Measurements from ENCODE around the gene PGGHG. TPM values are rescaled to one million over a fixed set of nuclear protein-coding genes. Genes with fewer than 3 reads are reported as not detected.
"Not testable (repeated sequence)": the region's sequence is repeated elsewhere in the genome, so short reads cannot be mapped to it uniquely, and the experiment has no call there.

PGGHG gene
- total RNA-seq, 1 donor from 2014 or later = 20.5 TPM

GRCh38 chr11:319121-319887 is 30.4 kb downstream of the PGGHG start:
- H3K9me3 Mint-ChIP-seq; H3K36me3 Mint-ChIP-seq; H2AFZ ChIP-seq (replicated peaks); H3K36me3 ChIP-seq; H3K27ac ChIP-seq; H3K79me2 ChIP-seq (ENCODE audit: low read depth); H3K9ac ChIP-seq; H3K27ac Mint-ChIP-seq; H3K9me3 ChIP-seq (ENCODE audit: low read depth); H4K20me1 ChIP-seq (ENCODE audit: low read depth): not testable (repeated sequence)
- H3K4me1 ChIP-seq = peaks cover 36% of the 10 kb centered on the region
- Mint-ChIP-seq H3K4me3 (peak overlapping the region; percentile 95), H3K4me1 (peaks cover 35% of the 10 kb centered on the region), H3K27me3 (ENCODE audit: insufficient read depth, low read depth) (peaks cover 12% of the 10 kb centered on the region)
- peak; percentile 36 for DNase-seq (ENCODE audit: low spot score)
- peak overlapping the region; percentile 79 for H3K4me2 ChIP-seq
- peaks cover 25% of the 10 kb centered on the region for H3F3A ChIP-seq (ENCODE audit: low read depth)
- peak overlapping the region; percentile 45 for H3K4me3 ChIP-seq
- H3K27me3 ChIP-seq = peaks cover 38% of the 10 kb centered on the region

GRCh38 chr11:319888-320273 is 31.0 kb downstream of the PGGHG start:
- not testable (repeated sequence) for H3K27ac ChIP-seq; H3K36me3 ChIP-seq; H3K27ac Mint-ChIP-seq; H3K79me2 ChIP-seq (ENCODE audit: low read depth); H3K9me3 Mint-ChIP-seq; H3K36me3 Mint-ChIP-seq; H4K20me1 ChIP-seq (ENCODE audit: low read depth); H3K9me3 ChIP-seq (ENCODE audit: low read depth); H3K9ac ChIP-seq; H2AFZ ChIP-seq (replicated peaks)
- peak overlapping the region; percentile 68 for H3K4me3 ChIP-seq
- peaks cover 38% of the 10 kb centered on the region for H3K4me1 Mint-ChIP-seq
- peak overlapping the region; percentile 95 for H3K4me3 Mint-ChIP-seq
- H3K4me1 ChIP-seq = peaks cover 41% of the 10 kb centered on the region
- peak; percentile 1 for DNase-seq (ENCODE audit: low spot score)
- peak overlapping the region; percentile 99 for H3K4me2 ChIP-seq
- peaks cover 12% of the 10 kb centered on the region for H3K27me3 Mint-ChIP-seq (ENCODE audit: insufficient read depth, low read depth)
- H3F3A ChIP-seq (ENCODE audit: low read depth) = peaks cover 27% of the 10 kb centered on the region
- H3K27me3 ChIP-seq = peaks cover 32% of the 10 kb centered on the region

GRCh38 chr11:324156-324555 is 35.2 kb downstream of the PGGHG start:
- Mint-ChIP-seq H3K36me3 (no peaks in the 10 kb centered on the region), H3K9me3 (no peaks in the 10 kb centered on the region), H3K27ac (peak overlapping the region; percentile 27), H3K4me1 (peaks cover 43% of the 10 kb centered on the region), H3K27me3 (ENCODE audit: insufficient read depth, low read depth) (no peaks in the 10 kb centered on the region), H3K4me3 (no peak overlapping the region)
- Histone ChIP-seq H3K36me3 (no peaks in the 10 kb centered on the region), H3K4me1 (peaks cover 14% of the 10 kb centered on the region), H3K27ac (no peak overlapping the region), H3K4me3 (no peak overlapping the region), H3K27me3 (no peaks in the 10 kb centered on the region), H2AFZ (replicated peaks) (no peak overlapping the region), H3K79me2 (ENCODE audit: low read depth) (no peaks in the 10 kb centered on the region), H4K20me1 (ENCODE audit: low read depth) (no peaks in the 10 kb centered on the region), H3F3A (ENCODE audit: low read depth) (peaks cover 19% of the 10 kb centered on the region), H3K4me2 (no peak overlapping the region), H3K9me3 (ENCODE audit: low read depth) (no peaks in the 10 kb centered on the region), H3K9ac (no peak overlapping the region)
- no peak for TF ChIP-seq EZH2phosphoT487 (IDR thresholded peaks at IDR 0.05)
- TF ChIP-seq CTCF (IDR thresholded peaks at IDR 0.05) = no peak
- no peak for TF ChIP-seq EZH2 (IDR thresholded peaks at IDR 0.05)
- no peak for DNase-seq (ENCODE audit: low spot score)

GRCh38 chr11:324593-325517 is 35.9 kb downstream of the PGGHG start:
- H3K79me2 ChIP-seq (ENCODE audit: low read depth); H3K4me3 ChIP-seq; H3K9me3 Mint-ChIP-seq; H3K36me3 Mint-ChIP-seq; H3K27ac ChIP-seq; H3K27me3 ChIP-seq; H3K9me3 ChIP-seq (ENCODE audit: low read depth); H3K27me3 Mint-ChIP-seq (ENCODE audit: insufficient read depth, low read depth); H3K4me2 ChIP-seq; H4K20me1 ChIP-seq (ENCODE audit: low read depth); H3K36me3 ChIP-seq; H3K4me3 Mint-ChIP-seq; H2AFZ ChIP-seq (replicated peaks); H3K9ac ChIP-seq; DNase-seq (ENCODE audit: low spot score); H3K4me1 ChIP-seq: not testable (repeated sequence)
- H3F3A ChIP-seq (ENCODE audit: low read depth) = peaks cover 14% of the 10 kb centered on the region
- Mint-ChIP-seq H3K4me1 (peaks cover 46% of the 10 kb centered on the region), H3K27ac (peak overlapping the region; percentile 90)
